Measurements from ENCODE around the gene ATP8B4. TPM values are rescaled to one million over a fixed set of nuclear protein-coding genes. Genes with fewer than 3 reads are reported as not detected.
A peak's percentile ranks its signal among the peaks of the same experiment; 100 is the strongest.

ATP8B4 gene
- total and polyA plus RNA-seq, 2 experiments from 2014 or later = 0.89 to 1.5 TPM

DNA sequence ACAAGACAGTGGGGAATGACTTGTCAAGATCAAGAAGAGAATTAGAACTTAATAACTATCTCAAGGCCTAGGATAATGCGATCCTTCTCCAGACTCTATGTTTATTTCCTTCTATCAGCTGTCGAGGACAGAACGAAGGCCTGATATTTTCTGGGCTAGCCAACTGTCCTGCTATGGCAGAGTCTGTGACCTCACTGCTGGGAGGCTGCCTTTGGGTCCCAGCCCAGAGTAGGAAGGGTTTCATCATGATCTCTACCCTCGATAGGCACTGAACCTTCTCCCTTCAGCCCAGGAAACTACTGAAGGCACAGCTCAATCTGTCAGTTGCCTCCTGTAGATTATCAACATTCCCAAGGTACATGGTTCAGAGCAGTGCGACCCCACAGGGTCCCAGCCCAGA lies 237.2 kb downstream of the ATP8B4 start:
- Histone ChIP-seq H3K4me3 (no peak overlapping the region), H3K27me3 (replicated peaks; ENCODE audit: insufficient read depth) (no peaks in the 10 kb centered on the region), H3F3A (ENCODE audit: insufficient read depth) (peaks cover 24% of the 10 kb centered on the region), H3K27ac (no peak overlapping the region), H2AFZ (no peak overlapping the region), H3K9me3 (ENCODE audit: low read depth) (no peaks in the 10 kb centered on the region), H3K4me2 (ENCODE audit: unreplicated experiment) (no peak overlapping the region), H3K36me3 (ENCODE audit: low read depth) (no peaks in the 10 kb centered on the region), H3K9ac (no peak overlapping the region), H4K20me1 (ENCODE audit: insufficient read depth) (no peaks in the 10 kb centered on the region), H3K9me2 (ENCODE audit: insufficient read depth) (no peaks in the 10 kb centered on the region), H3K4me1 (ENCODE audit: insufficient read depth) (peaks cover 24% of the 10 kb centered on the region), H3K79me2 (ENCODE audit: insufficient read depth) (no peaks in the 10 kb centered on the region)
- TF ChIP-seq EZH2phosphoT487 (IDR thresholded peaks at IDR 0.05; ENCODE audit: insufficient read depth, low read depth) (no peak), EZH2 (IDR thresholded peaks at IDR 0.05; ENCODE audit: insufficient read depth, poor library complexity, severe bottlenecking) (no peak)
- in situ Hi-C loops (cut with MboI) = no loop called here
- no peak for DNase-seq
- 72 to 77% methylated on average over 5 of the region's 5 CpGs for WGBS, 2 experiments (ENCODE audit: low coverage in 1 of 2, low lambda C conversion rate in 2 of 2, missing lambda C conversion rate in 2 of 2)

DNA sequence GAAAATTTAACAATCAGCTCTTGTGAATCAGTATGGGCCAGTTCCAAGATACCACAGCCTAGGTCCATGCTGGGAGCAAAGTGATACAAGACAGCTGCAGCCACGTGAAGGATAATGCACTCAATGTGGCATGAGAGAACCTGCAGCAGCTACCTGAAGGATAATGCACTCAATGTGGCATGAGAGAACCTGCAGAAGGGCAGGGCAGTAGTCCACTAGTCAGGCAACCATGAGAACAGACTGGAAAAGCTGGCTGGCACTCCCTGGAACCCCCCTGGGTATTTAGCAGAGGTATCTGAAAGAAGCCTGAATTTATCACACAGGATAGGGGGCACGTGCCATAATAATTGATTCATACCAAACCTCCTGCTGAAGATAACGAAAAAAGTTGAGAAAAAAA lies 237.6 kb downstream of the ATP8B4 start:
- no peak overlapping the region for H3K27ac ChIP-seq
- H2AFZ ChIP-seq = no peak overlapping the region
- 91 to 95% methylated on average over 3 of the region's 3 CpGs for WGBS, 2 experiments (ENCODE audit: low coverage in 1 of 2, low lambda C conversion rate in 2 of 2, missing lambda C conversion rate in 2 of 2)
- no peaks in the 10 kb centered on the region for H4K20me1 ChIP-seq (ENCODE audit: insufficient read depth)
- peaks cover 28% of the 10 kb centered on the region for H3K4me1 ChIP-seq (ENCODE audit: insufficient read depth)
- H3K9me2 ChIP-seq (ENCODE audit: insufficient read depth) = no peaks in the 10 kb centered on the region
- no peak overlapping the region for H3K9ac ChIP-seq
- no peaks in the 10 kb centered on the region for H3K9me3 ChIP-seq (ENCODE audit: low read depth)
- no peak overlapping the region for H3K4me3 ChIP-seq
- no peaks in the 10 kb centered on the region for H3K36me3 ChIP-seq (ENCODE audit: low read depth)
- TF ChIP-seq EZH2 (IDR thresholded peaks at IDR 0.05; ENCODE audit: insufficient read depth, poor library complexity, severe bottlenecking) (no peak), EZH2phosphoT487 (IDR thresholded peaks at IDR 0.05; ENCODE audit: insufficient read depth, low read depth) (no peak)
- no peak overlapping the region for H3K4me2 ChIP-seq (ENCODE audit: unreplicated experiment)
- in situ Hi-C loops (cut with MboI) = no loop called here
- DNase-seq = no peak
- H3K27me3 ChIP-seq (replicated peaks; ENCODE audit: insufficient read depth) = no peaks in the 10 kb centered on the region
- H3F3A ChIP-seq (ENCODE audit: insufficient read depth) = peaks cover 28% of the 10 kb centered on the region
- H3K79me2 ChIP-seq (ENCODE audit: insufficient read depth) = no peaks in the 10 kb centered on the region

DNA sequence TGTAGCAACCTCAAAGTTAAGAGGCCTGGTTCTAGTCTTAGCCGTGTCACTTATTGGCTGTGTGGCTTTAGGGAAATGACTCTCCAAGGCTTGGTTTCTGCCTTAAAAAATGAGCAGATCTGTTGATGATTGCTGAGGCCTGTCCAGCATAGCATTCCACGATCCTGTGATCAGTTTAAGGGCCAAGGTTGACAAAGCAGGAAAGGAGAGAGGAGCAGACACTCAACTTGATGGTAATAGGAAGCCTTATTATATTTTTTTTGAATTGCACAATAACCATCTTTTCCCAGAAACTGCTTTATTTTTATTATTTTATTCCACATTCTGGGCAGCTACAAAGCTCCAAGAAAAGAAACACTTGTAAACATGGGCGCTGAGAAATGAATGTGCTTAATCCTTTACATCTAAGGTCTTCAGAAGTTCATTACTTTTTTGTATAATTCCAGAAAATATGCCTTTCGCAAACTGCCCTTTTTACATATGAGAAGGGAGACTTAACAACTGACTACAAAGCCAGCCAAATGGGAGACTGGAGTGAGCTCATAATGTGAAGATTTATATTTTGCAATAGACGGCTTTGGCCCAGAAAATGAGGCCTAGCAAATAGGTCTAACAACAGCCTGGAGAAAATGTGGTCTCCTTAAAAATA lies 241.0 kb downstream of the ATP8B4 start:
- TF ChIP-seq EZH2 (IDR thresholded peaks at IDR 0.05; ENCODE audit: insufficient read depth, poor library complexity, severe bottlenecking) (no peak), EZH2phosphoT487 (IDR thresholded peaks at IDR 0.05; ENCODE audit: insufficient read depth, low read depth) (no peak)
- H3K4me2 ChIP-seq (ENCODE audit: unreplicated experiment) = peak overlapping the region; percentile 20
- peaks cover 28% of the 10 kb centered on the region for H3K4me1 ChIP-seq (ENCODE audit: insufficient read depth)
- in situ Hi-C loops (cut with MboI) = no loop called here
- no peaks in the 10 kb centered on the region for H3K9me2 ChIP-seq (ENCODE audit: insufficient read depth)
- H3K79me2 ChIP-seq (ENCODE audit: insufficient read depth) = no peaks in the 10 kb centered on the region
- H2AFZ ChIP-seq = peak overlapping the region; percentile 55
- 19 to 23% methylated on average over 5 of the region's 5 CpGs for WGBS, 2 experiments (ENCODE audit: low coverage in 1 of 2, low lambda C conversion rate in 2 of 2, missing lambda C conversion rate in 2 of 2)
- H3K27me3 ChIP-seq (replicated peaks; ENCODE audit: insufficient read depth) = no peaks in the 10 kb centered on the region
- peak; percentile 81 for DNase-seq
- no peak overlapping the region for H3K4me3 ChIP-seq
- peaks cover 28% of the 10 kb centered on the region for H3F3A ChIP-seq (ENCODE audit: insufficient read depth)
- no peaks in the 10 kb centered on the region for H4K20me1 ChIP-seq (ENCODE audit: insufficient read depth)
- H3K27ac ChIP-seq = peak overlapping the region; percentile 87
- no peaks in the 10 kb centered on the region for H3K36me3 ChIP-seq (ENCODE audit: low read depth)
- H3K9me3 ChIP-seq (ENCODE audit: low read depth) = no peaks in the 10 kb centered on the region
- peak overlapping the region; percentile 59 for H3K9ac ChIP-seq

GRCh38 chr15:49877117-49877872 lies 241.7 kb downstream of the ATP8B4 start:
- H2AFZ ChIP-seq = peak overlapping the region; percentile 55
- peak overlapping the region; percentile 20 for H3K4me2 ChIP-seq (ENCODE audit: unreplicated experiment)
- H3K27me3 ChIP-seq (replicated peaks; ENCODE audit: insufficient read depth) = no peaks in the 10 kb centered on the region
- H3K79me2 ChIP-seq (ENCODE audit: insufficient read depth) = no peaks in the 10 kb centered on the region
- peak; percentile 76 for DNase-seq
- no peaks in the 10 kb centered on the region for H3K9me2 ChIP-seq (ENCODE audit: insufficient read depth)
- H3K4me3 ChIP-seq = no peak overlapping the region
- peak overlapping the region; percentile 59 for H3K9ac ChIP-seq
- no peaks in the 10 kb centered on the region for H3K36me3 ChIP-seq (ENCODE audit: low read depth)
- no peaks in the 10 kb centered on the region for H3K9me3 ChIP-seq (ENCODE audit: low read depth)
- peak overlapping the region; percentile 87 for H3K27ac ChIP-seq
- peaks cover 28% of the 10 kb centered on the region for H3K4me1 ChIP-seq (ENCODE audit: insufficient read depth)
- peaks cover 28% of the 10 kb centered on the region for H3F3A ChIP-seq (ENCODE audit: insufficient read depth)
- in situ Hi-C loops (cut with MboI) = no loop called here
- TF ChIP-seq EZH2 (IDR thresholded peaks at IDR 0.05; ENCODE audit: insufficient read depth, poor library complexity, severe bottlenecking) (no peak), EZH2phosphoT487 (IDR thresholded peaks at IDR 0.05; ENCODE audit: insufficient read depth, low read depth) (no peak)
- WGBS, 2 experiments (ENCODE audit: low coverage in 1 of 2, low lambda C conversion rate in 2 of 2, missing lambda C conversion rate in 2 of 2) = 38 to 41% methylated on average over 7 of the region's 7 CpGs
- no peaks in the 10 kb centered on the region for H4K20me1 ChIP-seq (ENCODE audit: insufficient read depth)

Data from GM23248 (cell line).